Fibroblast of mammary gland (primary cell): ENCODE measurements around the gene PPT1.

Source experiments
- DNase-seq: peaks from one replicate; pipeline ENCODE4 v3.0.0-alpha.2; 2010; ENCODE audit warnings: low read depth
- H3K4me3 ChIP-seq: 2 replicates; pipeline ENCODE4 v1.5.1; 2011; ENCODE audit warnings: low read depth, mild to moderate bottlenecking, low read length, moderate library complexity; ENCODE audit not compliant: control insufficient read depth
- CTCF ChIP-seq: conservative IDR thresholded peaks from 2 replicates; pipeline ENCODE4 v1.5.1; 2011; ENCODE audit warnings: low read depth, low read length, inconsistent platforms; ENCODE audit not compliant: control insufficient read depth, insufficient read depth

The PPT1 gene

DNA sequence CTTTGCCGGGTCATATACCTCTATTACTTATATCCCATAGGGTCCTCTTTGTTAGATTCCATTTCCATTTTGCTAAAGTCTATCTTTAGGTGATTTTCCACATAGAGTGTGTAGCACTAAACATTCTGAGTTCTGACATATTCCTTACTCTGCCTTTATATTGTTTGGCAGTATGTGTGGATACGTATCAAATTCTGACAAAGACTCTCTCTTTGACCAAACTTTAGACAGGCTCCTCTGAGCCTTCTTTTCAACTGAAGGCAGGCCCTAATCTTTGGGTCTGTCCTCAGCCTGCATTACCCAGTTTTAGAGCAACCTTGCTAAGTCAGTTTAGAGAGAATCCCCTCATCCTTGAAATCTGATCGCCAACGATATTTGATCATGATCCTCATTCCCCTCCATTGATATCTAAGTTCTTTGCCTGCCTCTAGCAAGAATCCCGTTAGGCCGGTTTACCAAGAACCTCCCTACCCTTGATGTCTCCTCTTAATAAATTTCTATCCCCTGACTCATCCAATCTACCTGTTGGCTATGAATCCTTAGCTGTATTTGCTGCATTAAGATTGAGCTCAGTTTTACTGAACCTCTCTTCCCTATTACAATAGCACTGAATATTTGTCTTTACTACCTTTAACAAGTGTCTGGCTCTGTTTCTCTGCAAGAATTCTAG lies 10.4 kb upstream of the PPT1 start:
- no peak for DNase-seq
- TF ChIP-seq CTCF: no peak
- no peak overlapping the region for H3K4me3 ChIP-seq

- no peak overlapping the region for H3K4me3 ChIP-seq
- TF ChIP-seq CTCF: no peak
- DNase-seq: no peak
These were observed 8.0 kb upstream of the PPT1 start for GRCh38 chr1:40105028-40105427.

DNA sequence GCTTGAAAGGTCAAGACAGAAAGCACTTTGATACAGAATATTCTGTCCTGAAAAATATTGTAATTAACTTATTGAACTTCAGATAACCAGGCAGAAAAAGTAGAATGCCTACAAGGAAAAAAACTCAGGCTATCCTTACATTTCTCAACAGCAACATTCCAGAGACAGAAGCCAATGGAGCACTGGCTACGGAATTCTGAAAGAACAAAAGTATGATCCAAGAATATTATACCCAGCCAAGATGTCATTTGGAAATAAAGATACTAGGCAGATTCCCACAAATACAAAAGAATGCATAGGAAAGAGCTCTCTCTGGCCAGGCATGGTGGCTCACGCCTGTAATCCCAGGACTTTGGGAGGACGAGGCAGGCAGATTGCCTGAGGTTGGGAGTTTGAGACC lies 5.8 kb upstream of the PPT1 start:
- TF ChIP-seq CTCF: no peak
- H3K4me3 ChIP-seq: no peak overlapping the region
- no peak for DNase-seq

DNA sequence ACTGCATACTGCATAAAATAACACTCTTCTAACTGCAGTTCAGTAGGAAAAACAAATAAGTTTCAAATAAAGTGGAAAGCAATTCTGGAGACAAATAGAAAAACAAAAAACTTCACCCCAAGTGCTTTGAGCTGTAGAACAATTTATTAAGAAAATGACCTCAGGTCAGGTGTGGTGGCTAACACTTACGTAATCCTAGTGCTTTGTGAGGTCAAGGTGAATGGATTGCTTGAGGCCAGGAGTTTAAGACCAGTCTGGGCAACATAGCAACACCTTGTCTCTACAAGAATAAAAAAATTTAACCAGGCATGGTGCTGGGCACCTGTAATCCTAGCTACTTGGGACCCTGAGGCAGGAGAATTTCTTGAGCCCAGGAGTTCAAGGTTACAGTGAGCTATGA lies 5.0 kb upstream of the PPT1 start:
- DNase-seq: no peak
- no peak for TF ChIP-seq CTCF
- H3K4me3 ChIP-seq: no peak overlapping the region

GRCh38 chr1:40096646-40096976 lies 441 bp downstream of the PPT1 start:
- TF ChIP-seq CTCF: no peak
- peak overlapping the region; percentile 93 for H3K4me3 ChIP-seq
- DNase-seq: no peak

DNA sequence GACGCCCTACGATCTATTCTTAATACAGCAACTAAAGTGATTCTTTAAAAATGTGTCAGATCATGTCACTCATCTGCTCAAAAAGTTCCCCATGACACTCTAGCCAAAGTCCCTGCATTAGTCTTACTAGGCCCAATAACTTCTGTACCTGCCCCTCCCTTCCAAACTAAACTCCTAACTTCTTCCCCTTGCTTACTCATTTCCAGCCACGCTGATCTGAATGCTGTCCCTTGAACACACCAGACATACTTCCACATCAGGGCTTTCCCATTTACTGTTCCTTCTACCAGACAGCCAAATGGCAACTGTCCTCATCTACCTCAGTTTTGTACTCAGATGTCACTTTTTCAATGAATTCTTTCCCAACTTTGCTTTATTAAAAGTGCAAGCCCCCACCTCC lies 1.2 kb downstream of the PPT1 start:
- no peak for TF ChIP-seq CTCF
- no peak overlapping the region for H3K4me3 ChIP-seq
- DNase-seq: no peak
